Suprapubic skin (tissue), 4 donors: ENCODE results near the gene MAP3K20. TPM values are rescaled to one million over a fixed set of nuclear protein-coding genes. Genes with fewer than 3 reads are reported as not detected.
"Not testable (repeated sequence)": the region's sequence is repeated elsewhere in the genome, so short reads cannot be mapped to it uniquely, and the experiment has no call there.

Experiments used
- DNase-seq, 2 donors: peaks; one replicate each; pipeline ENCODE4 v3.0.0-alpha.2; 2019; ENCODE audit warnings: low spot score in 2 of 2
- H3K27ac ChIP-seq: fragments of 200-600 bp; sonication (generic); one replicate; pipeline ENCODE4 v1.5.1; 2019
- H3K27me3 ChIP-seq: fragments of 200-600 bp; sonication (generic); one replicate; pipeline ENCODE4 v1.5.1; 2019
- H3K36me3 ChIP-seq: fragments of 200-600 bp; sonication (generic); one replicate; pipeline ENCODE4 v1.5.1; 2019
- H3K4me1 ChIP-seq: fragments of 200-600 bp; sonication (generic); one replicate; pipeline ENCODE4 v1.5.1; 2019
- H3K4me3 ChIP-seq: fragments of 200-600 bp; sonication (generic); one replicate; pipeline ENCODE4 v1.5.1; 2019; ENCODE audit warnings: mild to moderate bottlenecking
- H3K9me3 ChIP-seq: fragments of 200-600 bp; sonication (generic); one replicate; pipeline ENCODE4 v1.5.1; 2019
- CTCF ChIP-seq, 2 donors: fragments of 200-600 bp in 1 of 2; fragments of 450-650 bp in 1 of 2; sonication (generic) in 1 of 2; IDR thresholded peaks; one replicate each; pipeline ENCODE4 v1.5.1; 2016 to 2019; ENCODE audit warnings: antibody characterized with exemption in 2 of 2, mild to moderate bottlenecking in 1 of 2, moderate library complexity in 1 of 2
- EP300 ChIP-seq: sonication (generic); formaldehyde crosslinking; IDR thresholded peaks from one replicate; pipeline ENCODE4 v1.6.1; 2017; ENCODE audit warnings: antibody characterized with exemption
- POLR2A ChIP-seq, 2 donors: fragments of 450-650 bp; IDR thresholded peaks; one replicate each; pipeline ENCODE4 v1.6.1; 2017; ENCODE audit warnings: antibody characterized with exemption in 2 of 2, mild to moderate bottlenecking in 2 of 2, moderate library complexity in 2 of 2
- POLR2AphosphoS5 ChIP-seq, 3 donors: sonication (generic); formaldehyde crosslinking; IDR thresholded peaks; one replicate each; pipeline ENCODE4 v1.6.1; 2017; ENCODE audit warnings: antibody characterized with exemption in 3 of 3
- WGBS: methylation state at CpG from one replicate; pipeline ENCODE4 v1.1.5; 2018; 5-methylcytosine and 5-hydroxymethylcytosine counted together
- total RNA-seq, 4 donors: library from RNA; depleted of rRNA; stranded (reverse); fragments of >200 nt; gene quantifications; one replicate each; pipeline ENCODE4 v1.1.0, GENCODE V29; 2016

Gene MAP3K20
- total RNA-seq, 4 donors from 2014 or later = 26.2 to 40.3 (median 33.6) TPM

- Histone ChIP-seq H3K9me3 (peaks cover 6% of the 10 kb centered on the region), H3K4me1 (no peaks in the 10 kb centered on the region), H3K4me3 (no peak overlapping the region), H3K27me3 (no peaks in the 10 kb centered on the region), H3K27ac (no peak overlapping the region), H3K36me3 (no peaks in the 10 kb centered on the region)
- no peak for DNase-seq
- 90% methylated on average over 2 of the region's 2 CpGs for WGBS
- no peak for TF ChIP-seq POLR2A (IDR thresholded peaks at IDR 0.05)
- no peak for TF ChIP-seq EP300
- no peak for TF ChIP-seq CTCF (IDR thresholded peaks at IDR 0.05)
- TF ChIP-seq POLR2AphosphoS5 (IDR thresholded peaks at IDR 0.05) = no peak
Observed at GRCh38 chr2:173305303-173305702, 229.7 kb downstream of the MAP3K20 start.

GRCh38 chr2:173307293-173307692 is 231.6 kb downstream of the MAP3K20 start:
- Histone ChIP-seq H3K27ac (no peak overlapping the region), H3K4me1 (no peaks in the 10 kb centered on the region), H3K36me3 (no peaks in the 10 kb centered on the region), H3K27me3 (no peaks in the 10 kb centered on the region), H3K9me3 (peaks cover 6% of the 10 kb centered on the region), H3K4me3 (no peak overlapping the region)
- DNase-seq = no peak
- WGBS = 36% methylated on average over 4 of the region's 4 CpGs
- no peak for TF ChIP-seq POLR2A (IDR thresholded peaks at IDR 0.05)
- no peak for TF ChIP-seq CTCF (IDR thresholded peaks at IDR 0.05)
- TF ChIP-seq EP300 = no peak
- no peak for TF ChIP-seq POLR2AphosphoS5 (IDR thresholded peaks at IDR 0.05)

GRCh38 chr2:173309370-173309769 is 233.7 kb downstream of the MAP3K20 start:
- DNase-seq, H3K27me3 ChIP-seq, H3K4me3 ChIP-seq, H3K4me1 ChIP-seq, H3K9me3 ChIP-seq, H3K36me3 ChIP-seq, H3K27ac ChIP-seq: not testable (repeated sequence)
- 78% methylated on average over 5 of the region's 5 CpGs for WGBS

DNA sequence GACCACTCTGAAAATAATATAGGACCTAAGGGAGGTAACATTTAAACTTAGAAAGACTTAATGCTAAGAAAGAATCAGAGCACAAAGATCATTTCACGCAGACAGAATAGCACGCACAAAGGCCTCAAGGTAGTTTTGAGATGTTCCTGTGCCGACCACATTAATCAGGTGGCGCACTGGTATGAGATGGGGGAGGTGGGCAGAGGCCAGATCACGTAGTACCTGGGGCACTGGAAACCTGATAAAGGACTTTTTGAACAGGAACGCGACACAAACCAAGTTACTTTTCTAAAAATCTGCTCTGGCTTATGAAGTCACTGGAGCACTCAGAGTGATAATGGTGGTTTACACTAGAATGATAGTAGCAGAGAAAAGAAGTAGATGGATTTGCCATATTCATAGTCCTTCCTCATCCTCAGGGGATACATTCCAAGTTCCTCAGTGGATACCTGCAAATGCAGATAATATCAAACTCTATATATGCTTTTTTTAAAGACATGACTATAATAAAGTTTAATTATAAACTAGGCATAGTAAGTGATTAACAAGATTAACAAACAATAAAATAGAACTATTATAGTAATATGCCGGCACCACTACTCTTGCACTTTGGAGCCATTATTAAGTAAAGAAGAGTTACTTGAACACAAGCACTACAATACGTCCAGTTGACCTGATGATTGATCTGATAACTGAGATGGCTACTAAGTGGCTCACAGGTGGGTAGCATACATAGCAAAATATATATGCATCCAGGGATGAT is 236.4 kb downstream of the MAP3K20 start:
- 87% methylated on average over 9 of the region's 9 CpGs for WGBS
- TF ChIP-seq CTCF (IDR thresholded peaks at IDR 0.05) (no peak), POLR2AphosphoS5 (IDR thresholded peaks at IDR 0.05) (no peak), EP300 (no peak), POLR2A (IDR thresholded peaks at IDR 0.05) (no peak)
- Histone ChIP-seq H3K9me3 (peaks cover 6% of the 10 kb centered on the region), H3K27me3 (no peaks in the 10 kb centered on the region), H3K4me1 (no peaks in the 10 kb centered on the region), H3K4me3 (no peak overlapping the region), H3K27ac (no peak overlapping the region), H3K36me3 (no peaks in the 10 kb centered on the region)
- DNase-seq = no peak
